ENCODE data around the gene DHX32. TPM values are rescaled to one million over a fixed set of nuclear protein-coding genes. Genes with fewer than 3 reads are reported as not detected.

The DHX32 gene
- total RNA-seq, 4 donors from 2014 or later: 27.4 to 44.4 (median 32.9) TPM

DNA sequence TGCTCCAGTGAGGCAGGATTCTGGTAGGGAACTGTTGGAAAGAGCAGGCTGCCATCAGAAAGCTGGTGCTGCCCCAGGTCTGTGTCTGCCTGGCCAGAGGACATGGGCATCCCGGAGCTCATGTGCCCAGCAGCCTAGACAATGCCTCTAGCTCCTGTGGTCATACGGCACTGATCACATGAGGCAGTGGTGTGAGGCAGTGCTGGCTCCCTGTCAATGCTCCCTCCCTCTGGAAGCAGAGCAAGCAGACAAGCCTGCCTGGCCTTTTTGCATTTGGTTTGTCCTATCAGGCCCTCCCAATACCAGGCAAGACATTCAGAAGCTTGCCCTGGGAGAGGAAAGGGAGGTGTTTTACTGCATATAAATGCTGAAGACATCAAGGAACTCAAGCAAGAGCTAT lies 86.0 kb downstream of the DHX32 start:
- intact Hi-C loops (cut with DNase I; ENCODE audit: low total_unique reads) (no loop called here), in situ Hi-C loops (cut with MboI; ENCODE audit: low sequenced_read_pairs in 4 of 4) (no loop called here)
- TF ChIP-seq, protein P1, sequence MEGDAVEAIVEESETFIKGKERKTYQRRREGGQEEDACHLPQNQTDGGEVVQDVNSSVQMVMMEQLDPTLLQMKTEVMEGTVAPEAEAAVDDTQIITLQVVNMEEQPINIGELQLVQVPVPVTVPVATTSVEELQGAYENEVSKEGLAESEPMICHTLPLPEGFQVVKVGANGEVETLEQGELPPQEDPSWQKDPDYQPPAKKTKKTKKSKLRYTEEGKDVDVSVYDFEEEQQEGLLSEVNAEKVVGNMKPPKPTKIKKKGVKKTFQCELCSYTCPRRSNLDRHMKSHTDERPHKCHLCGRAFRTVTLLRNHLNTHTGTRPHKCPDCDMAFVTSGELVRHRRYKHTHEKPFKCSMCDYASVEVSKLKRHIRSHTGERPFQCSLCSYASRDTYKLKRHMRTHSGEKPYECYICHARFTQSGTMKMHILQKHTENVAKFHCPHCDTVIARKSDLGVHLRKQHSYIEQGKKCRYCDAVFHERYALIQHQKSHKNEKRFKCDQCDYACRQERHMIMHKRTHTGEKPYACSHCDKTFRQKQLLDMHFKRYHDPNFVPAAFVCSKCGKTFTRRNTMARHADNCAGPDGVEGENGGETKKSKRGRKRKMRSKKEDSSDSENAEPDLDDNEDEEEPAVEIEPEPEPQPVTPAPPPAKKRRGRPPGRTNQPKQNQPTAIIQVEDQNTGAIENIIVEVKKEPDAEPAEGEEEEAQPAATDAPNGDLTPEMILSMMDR (IDR thresholded peaks at IDR 0.05 in 4 of 5, conservative IDR thresholded peaks at IDR 0.05 in 1 of 5): no peak
- no peak for TF ChIP-seq POLR2A (IDR thresholded peaks at IDR 0.05)
- Histone ChIP-seq H3K27me3 (no peaks in the 10 kb centered on the region), H3K27ac (no peak overlapping the region), H3K36me3 (peaks cover 2 to 75% of the 10 kb centered on the region in 2 donors), H3K4me3 (no peak overlapping the region), H3K9me3 (no peaks in the 10 kb centered on the region), H3K4me1 (no peaks in the 10 kb centered on the region)
- DNase-seq (no peak), ATAC-seq (no peak)

DNA sequence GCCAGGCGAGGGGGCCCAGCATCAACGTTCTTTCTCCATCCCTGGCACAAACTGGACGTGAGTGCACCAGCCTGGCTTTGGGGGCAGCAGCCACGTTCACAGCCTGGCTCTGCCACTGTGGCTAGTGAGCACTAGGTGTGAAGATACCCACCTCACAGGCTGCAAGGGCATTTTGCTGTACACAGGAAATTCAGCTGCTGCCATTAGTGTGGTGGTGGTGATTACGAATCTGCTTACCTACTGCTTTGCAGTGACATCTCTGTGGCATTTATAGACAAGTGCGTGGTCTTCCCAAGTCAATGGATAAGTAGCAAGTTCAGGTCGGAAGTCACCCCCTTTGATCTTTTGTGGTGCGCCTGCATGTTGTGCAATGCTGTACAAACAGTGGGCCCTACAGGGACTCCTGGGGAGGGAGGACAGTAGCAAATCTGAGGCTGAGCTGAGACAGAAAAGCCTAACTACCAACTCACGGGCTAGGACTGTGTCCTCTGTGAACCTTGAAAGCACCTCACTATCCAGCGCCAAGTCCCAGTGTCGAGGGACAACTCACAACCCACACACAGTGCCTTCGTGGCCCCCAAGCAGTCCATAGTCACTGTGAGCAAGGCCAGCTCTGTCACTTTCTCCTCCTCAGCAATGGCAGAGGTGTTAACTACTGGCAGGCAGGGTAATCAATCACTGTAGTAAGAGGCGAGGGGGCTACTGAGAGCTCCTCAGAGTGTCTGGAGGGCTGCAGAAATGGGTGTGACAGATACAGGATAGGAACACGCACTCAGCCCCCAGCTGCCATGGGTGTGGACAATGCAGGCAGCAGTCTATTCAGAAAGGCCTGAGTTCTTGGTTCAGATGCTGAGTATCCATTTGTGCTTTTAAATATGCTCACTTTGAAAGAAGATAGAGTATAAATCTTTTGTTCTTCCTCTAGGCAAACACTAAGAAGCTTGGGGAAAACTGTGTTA lies 88.5 kb downstream of the DHX32 start:
- in situ Hi-C loops (cut with MboI; ENCODE audit: low sequenced_read_pairs in 4 of 4): no loop called here
- intact Hi-C loops (cut with DNase I; ENCODE audit: low total_unique reads): no loop called here
- TF ChIP-seq, protein P1 (IDR thresholded peaks at IDR 0.05 in 4 of 5, conservative IDR thresholded peaks at IDR 0.05 in 1 of 5): no peak
- no peak for TF ChIP-seq POLR2A (IDR thresholded peaks at IDR 0.05)
- Histone ChIP-seq H3K4me3 (no peak overlapping the region), H3K27me3 (no peaks in the 10 kb centered on the region), H3K4me1 (no peaks in the 10 kb centered on the region), H3K27ac (no peak overlapping the region), H3K9me3 (no peaks in the 10 kb centered on the region), H3K36me3 (peaks cover 0 to 81% of the 10 kb centered on the region in 2 donors)
- ATAC-seq (no peak), DNase-seq (no peak)

DNA sequence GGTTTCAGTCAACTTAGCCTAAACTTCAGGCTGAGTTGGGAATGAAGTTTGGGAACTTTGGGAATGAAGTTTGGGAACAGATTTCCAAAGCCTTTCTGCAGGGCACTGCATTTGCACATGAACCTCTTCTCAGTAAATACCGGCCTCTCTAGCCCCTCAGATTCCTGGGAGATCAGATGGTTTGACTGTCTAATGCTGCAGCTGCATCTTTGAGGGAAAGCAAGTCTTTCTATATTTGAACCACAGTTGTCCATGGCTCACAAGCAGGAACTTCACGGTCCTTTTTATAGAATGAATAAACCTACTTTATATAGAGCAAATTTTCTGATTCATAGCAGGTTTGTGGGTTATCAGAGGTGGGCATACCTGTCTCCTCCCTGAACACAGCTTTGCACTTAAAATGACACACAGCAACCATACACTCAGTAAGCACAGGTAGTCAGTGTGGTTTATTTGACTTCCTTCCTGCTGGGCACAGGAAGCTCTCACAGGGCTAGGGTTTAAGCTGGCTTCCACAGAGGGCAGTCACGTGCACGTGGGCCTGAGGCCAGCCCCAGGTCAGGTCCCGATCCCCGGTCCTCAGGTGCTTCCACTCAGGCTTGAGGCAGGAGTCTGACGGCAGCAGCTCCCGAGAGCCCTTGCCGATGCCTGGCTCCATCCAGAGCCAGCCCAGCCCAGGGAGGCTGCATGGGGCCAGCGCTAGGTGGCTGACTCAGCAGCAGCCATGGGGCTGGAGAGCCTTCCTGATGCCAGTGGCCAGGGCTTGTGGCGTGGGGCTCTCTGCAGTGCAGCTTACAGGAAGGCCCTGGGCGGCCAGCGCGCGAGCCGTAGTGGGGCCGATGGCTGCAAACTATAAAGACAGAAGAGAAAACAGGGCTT lies 92.7 kb downstream of the DHX32 start:
- H3K4me1 ChIP-seq: no peaks in the 10 kb centered on the region
- DNase-seq: no peak
- ATAC-seq: no peak
- in situ Hi-C loops (cut with MboI; ENCODE audit: low sequenced_read_pairs in 4 of 4): no loop called here
- TF ChIP-seq, protein P1 (IDR thresholded peaks at IDR 0.05 in 4 of 5, conservative IDR thresholded peaks at IDR 0.05 in 1 of 5): no peak
- H3K36me3 ChIP-seq: peaks cover 0 to 52% of the 10 kb centered on the region in 2 donors
- H3K27me3 ChIP-seq: no peaks in the 10 kb centered on the region
- no peaks in the 10 kb centered on the region for H3K9me3 ChIP-seq
- no peak overlapping the region for H3K4me3 ChIP-seq
- intact Hi-C loops (cut with DNase I; ENCODE audit: low total_unique reads): no loop called here
- H3K27ac ChIP-seq: no peak overlapping the region

MicroRNAs encoded within 50 kb of the gene (microRNA counts, 767-probe panel; counts per million panel counts)
- microRNA hsa-miR-4484: 356 to 448 counts per million in 2 donors

Small RNAs within 50 kb of the gene (microRNA-seq; reads per million reads assigned to microRNA genes)
- gene MIR4484 (ENCODE audit: borderline replicate concordance in 2 of 2): 0 to 3.4 reads per million in 2 donors

Other genes starting within 250 kb of the DHX32 start
- not detected for gene TEX36, start 198.1 kb downstream of the DHX32 start, total RNA-seq
- 10 to 100 TPM in 2 of 4 donors, 1 to 10 TPM in 2; 8.1 to 19.4 (median 10.3) TPM for gene EDRF1, start 161.6 kb downstream of the DHX32 start, total RNA-seq
- gene MMP21, start 105.5 kb downstream of the DHX32 start, total RNA-seq: not detected
- 10 to 100 TPM; 29.1 to 78.2 (median 64.2) TPM for gene UROS, start 58.0 kb downstream of the DHX32 start, total RNA-seq
- 10 to 100 TPM; 51.1 to 85.6 (median 67.0) TPM for gene BCCIP, start 57.7 kb downstream of the DHX32 start, total RNA-seq
- gene FANK1, start 15.3 kb upstream of the DHX32 start, total RNA-seq: under 1 TPM in 3 of 4 donors, not detected in 1; 0.24 to 0.61 (median 0.42) TPM

Measured in gastrocnemius medialis (tissue), 4 donors.